NCI-H526 treated with DMSO at 0.1 percent for 48 hours (cell line): Measurements from ENCODE around the gene GPR156.
A peak's percentile ranks its signal among the peaks of the same experiment; 100 is the strongest.
"Not testable (repeated sequence)": the region's sequence is repeated elsewhere in the genome, so short reads cannot be mapped to it uniquely, and the experiment has no call there.

Source experiments
- DNase-seq: peaks from one replicate; lab custom pipeline; 2025; lab: John Stamatoyannopoulos, UW

GPR156 gene

DNA sequence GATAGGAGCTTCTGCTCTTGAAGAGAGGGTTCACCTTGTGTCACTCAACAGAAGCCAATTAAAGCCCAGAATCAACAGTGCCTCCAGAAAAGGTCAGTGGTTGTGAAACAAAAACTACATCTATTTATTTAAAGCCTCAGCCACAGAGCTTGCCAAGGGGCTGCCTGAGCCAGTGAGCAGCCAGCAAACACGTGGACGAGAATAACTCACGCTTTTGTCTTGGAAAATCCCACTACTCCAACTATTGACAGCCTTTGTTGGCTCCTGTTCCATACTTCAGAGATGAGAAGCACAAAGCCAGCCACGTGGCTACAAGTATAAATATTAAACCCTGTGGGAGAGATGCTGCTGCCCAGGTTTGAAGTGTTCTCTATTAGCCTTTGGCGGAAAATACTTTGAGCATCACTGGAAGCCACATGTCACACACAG lies 10.3 kb downstream of the GPR156 start:
- no peak for DNase-seq

DNA sequence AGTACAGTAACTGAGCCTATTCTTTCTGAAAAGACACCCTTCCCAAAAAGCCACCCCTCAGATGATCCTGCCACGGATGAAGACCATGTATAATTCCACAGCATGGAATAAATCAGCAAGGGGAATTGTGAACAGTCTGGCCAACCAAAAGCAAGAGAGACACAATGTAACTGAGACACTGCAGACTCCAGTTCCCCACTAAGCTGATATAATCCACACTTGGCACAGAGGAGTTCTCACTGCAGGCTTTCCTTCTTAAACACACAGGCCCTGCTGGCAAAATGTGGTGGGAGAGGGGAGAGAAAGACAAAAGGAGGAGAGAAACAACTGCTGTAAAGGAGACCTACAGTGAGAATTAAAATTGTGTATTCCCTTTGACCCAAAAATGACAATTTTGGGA lies 12.7 kb downstream of the GPR156 start:
- no peak for DNase-seq

DNA sequence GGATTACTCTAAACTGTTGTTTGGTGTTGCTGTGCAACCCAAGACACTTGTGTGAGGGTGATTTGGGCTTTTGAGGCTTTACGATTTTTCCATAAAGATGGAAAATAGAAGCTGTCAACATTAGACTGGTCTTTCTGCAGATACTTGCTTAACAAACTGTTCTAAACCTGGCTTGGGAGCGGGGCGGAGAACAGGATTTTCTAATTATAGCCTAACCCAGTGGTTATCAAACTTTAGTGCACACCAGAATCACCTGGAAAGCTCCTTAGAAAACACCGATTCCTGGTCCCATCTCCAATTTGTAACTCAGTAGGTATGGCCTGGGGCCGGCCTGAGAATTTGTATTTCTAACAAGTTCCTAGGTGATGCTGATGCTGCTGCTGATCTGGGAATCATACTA lies 19.0 kb downstream of the GPR156 start:
- no peak for DNase-seq

DNA sequence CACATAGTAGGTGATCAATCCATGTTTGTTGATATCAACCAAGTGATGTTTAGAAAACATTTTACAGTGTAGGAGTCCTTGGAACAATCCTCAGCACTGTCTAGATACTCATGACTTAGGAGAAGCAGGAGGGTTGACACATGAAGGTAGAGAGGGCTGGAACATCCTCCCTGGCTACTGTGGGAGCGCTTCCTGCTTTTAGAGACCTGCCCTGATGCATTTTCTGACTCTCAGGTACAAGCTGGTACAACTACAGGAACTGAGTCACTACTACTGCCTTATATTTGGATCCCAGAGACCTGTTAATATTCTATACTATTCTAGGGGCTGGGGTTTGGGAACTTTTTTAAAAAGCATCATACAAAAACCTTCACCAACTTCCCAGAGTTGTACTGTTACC lies 20.1 kb downstream of the GPR156 start:
- no peak for DNase-seq

DNA sequence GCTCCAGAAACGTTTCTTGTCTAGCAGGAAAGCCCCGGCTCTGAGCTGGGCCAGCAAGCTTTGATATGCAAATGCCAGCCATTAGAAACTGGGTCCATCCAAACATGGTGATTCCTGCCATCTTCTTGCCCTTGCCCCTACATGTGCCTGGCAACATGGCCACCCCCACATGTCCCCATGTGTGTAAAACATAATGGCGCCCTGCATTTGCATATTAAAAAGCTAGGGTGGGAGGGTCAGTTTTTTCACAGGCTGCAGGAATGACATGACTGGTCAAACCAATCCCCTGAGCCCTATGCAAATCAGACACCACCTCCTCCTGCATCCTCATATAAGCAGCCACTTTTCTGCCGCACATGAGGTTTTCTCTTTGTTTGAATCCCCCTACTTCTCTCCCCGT lies 21.2 kb downstream of the GPR156 start:
- DNase-seq = no peak

DNA sequence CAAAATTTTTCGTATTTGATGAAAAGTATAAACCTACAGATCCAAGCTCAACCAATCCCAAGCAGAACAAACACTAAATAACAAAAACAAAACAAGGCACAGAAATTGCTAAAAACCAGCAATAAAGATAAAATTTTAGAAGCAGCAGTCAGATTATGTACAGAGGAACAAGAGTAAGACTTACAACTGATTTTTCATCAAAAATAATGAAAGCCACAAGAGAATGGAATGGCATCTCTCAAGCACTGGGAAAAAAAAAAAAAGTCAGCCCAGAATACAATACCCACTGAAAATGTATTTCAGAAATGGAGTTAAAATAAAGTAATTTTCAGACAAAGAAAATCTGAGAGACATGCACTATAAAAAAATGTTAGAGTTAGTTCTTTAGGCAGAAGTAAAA lies 27.0 kb downstream of the GPR156 start:
- no peak for DNase-seq

DNA sequence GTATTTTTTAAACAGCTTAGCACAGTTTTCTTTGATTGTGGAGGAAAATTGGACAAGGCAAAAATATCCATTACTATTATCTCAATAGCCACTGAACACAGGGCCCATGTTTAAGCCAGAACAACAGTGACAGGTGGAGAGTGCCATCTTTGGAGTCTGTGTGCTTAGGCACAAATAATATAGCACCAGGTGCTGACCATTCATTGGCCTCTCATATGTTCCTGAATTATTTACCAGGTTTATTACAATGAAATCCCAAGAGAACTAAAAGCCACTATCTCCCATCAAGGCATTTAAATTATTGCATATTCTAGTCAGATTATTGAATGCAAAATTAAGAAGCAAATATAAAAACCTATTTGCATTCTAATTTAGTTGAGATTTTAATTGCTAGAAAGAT lies 39.6 kb downstream of the GPR156 start:
- DNase-seq = no peak

DNA sequence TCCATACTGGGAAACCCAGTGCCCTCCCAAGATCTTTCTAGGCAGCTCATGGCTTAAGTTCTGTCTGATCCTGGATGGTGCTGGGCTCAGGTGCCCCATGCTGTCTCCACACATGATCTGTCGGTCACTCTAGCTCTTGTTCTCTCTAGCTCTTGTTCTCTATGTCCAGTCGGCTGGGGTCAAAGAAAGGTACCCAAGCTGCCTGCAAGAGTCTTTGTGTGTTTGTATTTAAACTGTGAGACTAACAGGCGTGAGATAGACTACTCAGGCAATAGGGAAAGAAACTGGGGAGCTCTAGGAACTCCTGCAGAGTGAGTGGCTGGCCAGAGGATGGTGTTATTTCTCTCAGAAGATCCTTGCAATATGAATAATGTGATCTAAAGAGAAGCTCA lies 40.2 kb downstream of the GPR156 start:
- DNase-seq = no peak

DNA sequence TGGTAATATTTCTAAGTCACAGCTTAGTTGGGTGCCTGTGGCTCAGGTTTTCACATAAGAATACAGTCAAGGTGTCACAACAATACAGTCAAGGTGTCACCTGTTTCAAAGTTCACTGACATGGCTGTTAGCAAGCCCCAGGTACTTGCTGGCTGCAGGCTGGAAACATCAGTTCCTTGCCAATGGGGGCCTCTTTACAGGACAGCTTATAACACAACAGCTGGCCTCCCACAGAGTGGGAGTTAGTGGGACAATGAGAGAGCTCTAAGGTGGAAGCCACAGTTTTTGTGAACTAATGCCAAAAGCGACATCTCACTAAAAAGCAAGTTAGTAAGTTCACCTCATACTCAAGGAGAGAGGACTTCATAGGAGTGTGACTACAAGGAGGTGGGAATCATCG lies 45.4 kb downstream of the GPR156 start:
- DNase-seq = no peak

DNA sequence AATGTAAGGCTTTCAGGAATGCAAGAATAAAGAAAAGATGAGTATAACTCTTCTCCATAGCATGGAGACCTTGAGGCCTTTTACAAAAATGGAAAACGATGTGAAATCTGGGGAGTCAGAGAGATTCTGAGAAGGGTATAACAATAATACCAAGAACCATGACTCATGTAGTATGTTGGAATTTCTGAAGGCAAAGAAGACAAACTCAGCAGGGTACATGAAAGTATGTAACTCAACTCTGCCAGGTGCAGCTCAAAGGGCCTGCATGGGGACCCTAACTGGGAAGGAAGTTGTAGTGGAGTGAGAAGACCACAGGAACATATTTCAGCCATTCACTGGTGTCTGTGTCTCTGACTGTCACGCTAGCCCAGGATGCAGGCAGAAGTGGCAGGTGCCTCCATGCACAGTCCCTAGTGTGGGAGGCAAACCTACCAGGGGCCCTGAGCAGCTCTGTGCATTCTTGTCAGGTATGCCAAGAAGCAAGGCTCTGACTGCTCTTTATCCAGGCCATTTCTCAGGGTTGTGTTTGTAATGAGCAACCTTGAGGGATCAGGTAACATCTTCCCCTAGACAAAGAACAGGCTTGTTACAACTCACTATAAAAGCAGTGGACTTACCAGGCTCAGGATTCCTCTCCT lies 57.2 kb downstream of the GPR156 start:
- DNase-seq = no peak

DNA sequence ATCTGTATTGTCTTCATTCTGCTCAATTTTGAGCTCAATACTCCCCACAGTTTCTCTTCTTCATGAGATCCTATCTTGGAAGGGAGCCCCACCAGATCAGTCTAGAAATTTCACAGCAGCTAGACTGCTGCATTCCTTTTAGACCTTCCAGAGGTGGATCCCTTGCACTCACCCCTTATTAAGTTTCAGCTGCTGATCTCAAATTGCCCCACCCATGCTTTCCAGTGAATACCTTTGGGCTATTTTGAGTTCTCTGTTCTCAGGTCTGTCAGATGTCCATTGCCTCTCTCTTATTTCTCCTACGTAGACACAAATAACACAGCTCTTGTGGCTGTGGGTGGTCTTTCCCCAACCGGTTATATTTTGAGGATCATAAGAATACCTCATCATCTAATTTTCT lies 60.8 kb downstream of the GPR156 start:
- no peak for DNase-seq

DNA sequence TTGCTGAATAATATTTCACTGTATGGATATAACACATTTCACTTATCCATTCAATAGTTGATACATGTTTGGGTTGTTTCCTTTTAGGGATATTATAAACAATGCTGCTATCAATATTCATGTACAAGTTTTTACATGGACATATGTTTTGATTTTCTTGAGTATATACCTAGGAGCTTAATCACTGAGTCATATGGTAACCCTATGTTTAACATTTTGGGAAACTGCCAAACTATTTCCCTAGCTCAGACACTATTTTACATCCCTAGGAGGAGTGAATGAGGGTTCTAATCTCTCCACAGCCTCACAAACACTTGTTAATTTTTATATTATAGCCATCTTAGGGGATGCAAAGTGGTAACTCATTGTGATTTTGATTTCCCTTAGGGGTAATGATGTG lies 66.0 kb downstream of the GPR156 start:
- DNase-seq = no peak

DNA sequence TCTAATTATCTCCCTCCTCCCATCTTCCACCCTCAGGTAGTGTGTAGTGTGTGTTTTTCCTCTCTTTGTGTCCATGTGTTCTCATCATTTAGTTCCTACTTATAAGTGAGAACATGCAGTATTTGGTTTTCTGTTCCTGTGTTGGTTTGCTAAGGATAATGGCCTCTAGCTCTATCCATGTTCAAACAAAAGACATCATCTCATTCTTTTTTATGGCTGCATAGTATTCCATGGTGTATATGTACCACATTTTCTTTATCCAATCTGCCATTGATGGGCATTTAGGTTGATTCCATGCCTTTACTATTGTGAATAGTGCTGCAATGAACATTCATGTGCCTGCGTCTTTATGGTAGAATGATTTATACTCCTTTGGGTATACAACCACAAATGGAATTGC lies 68.4 kb downstream of the GPR156 start:
- DNase-seq = not testable (repeated sequence)

DNA sequence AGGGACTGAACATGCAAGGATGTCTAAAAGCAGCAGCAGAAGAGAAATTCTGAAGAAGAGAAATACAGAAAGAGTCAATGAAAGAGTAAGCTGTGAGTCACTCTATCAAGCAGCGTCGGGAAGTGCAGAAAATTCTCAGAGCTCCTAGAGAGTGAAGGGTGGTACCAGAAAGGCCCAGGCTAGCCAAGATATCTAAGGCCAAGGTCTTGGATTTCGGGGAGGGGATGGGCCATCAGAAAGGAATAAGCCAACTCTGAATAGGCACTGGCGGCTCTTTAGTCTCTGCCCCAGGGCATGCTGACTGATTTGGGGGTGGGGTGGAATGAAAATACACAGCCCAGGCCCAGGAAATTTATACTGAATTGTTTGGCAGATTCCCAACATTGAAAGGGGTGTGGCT lies 70.8 kb downstream of the GPR156 start:
- DNase-seq = no peak

DNA sequence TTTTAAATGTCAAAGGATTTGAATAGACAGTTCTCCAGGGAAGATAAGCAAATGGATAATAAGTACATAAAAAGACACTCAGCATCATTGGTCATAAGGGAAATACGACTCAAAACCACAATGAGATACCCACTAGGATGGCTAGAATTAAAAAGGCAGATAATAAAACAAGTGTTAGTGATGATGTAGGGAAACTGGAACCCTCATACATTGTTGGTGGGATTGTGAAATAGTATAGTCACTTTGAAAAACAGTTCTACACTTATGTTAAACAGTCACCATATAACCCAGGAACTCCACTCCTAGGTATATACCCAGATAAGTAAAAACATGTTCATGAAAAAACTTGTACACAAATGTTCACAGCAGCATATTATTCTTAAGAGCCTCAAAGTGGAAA lies 72.5 kb downstream of the GPR156 start:
- DNase-seq = peak; percentile 26

DNA sequence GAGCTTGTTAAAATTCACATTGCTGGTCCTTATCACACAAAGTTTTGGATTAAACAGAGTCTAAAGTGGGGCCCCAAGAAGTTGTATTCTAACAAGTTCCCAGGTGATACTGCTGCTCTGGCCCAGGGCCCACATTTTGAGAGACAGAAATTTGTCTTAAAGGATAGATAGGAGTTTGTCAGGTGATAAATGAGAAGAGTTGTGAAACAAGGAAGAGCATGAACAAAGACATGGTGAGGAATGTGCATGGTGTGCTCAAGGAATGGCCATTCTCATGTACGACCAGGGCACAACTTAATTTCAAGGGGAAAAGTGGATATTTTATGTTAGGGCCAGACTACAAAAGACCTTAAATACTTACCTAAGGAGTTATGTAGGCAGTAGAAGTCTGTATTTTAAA lies 75.6 kb downstream of the GPR156 start:
- no peak for DNase-seq

DNA sequence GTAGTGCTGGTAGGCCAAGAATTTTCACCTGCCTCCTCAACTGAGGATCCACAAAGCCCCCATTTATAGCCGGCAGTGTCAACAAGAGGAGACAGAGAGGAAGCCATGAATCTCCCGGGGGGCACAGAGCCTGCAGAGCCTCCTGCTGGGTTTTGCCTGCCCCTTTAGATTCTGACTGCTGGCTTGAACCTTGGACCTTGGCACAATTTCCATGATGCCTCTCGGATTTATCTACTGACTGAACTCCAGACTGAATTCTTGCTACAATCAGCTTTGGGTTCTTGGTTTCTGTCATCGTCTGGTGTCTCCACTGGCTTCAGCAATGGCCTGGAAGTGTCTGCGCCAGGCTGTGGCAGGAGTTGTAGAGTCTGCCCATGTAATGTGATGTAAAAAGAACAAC lies 80.7 kb downstream of the GPR156 start:
- no peak for DNase-seq

DNA sequence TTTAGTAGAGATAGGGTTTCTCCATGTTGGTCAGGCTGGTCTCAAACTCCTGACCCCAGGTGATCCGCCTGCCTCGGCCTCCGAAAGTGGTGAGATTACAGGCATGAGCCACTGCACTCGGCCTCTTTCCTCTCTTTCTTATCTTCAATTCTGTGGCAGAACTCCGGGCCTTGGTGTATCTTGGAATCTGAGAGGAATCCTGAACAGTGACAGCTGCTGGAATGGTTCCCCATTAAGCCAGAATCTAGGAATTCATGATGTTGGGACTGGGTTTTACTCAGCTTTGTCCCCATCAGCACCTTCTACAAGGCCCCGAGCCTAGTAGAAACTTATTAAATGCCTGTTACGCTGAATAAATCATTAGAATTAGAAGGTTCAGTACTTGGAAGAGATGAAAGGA lies 81.4 kb downstream of the GPR156 start:
- DNase-seq = no peak

DNA sequence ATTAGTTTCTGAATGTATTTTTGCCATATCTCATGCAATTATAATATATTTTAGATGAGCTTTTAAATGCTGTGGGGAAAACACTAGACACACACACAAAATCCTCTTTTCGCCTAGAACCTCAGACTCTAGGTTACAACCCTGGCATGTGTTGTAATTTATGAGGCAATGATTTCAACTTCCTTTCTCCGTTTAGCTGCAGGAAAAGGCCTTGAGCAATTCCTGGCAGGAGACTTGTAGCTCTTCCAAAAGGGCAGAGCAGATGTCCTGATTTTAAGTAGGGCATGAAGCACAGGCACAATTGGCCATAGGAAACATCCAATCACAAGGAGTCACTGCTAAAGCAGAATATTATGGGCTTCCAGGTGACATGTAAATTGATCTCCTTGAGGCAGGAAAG lies 82.0 kb downstream of the GPR156 start:
- no peak for DNase-seq

DNA sequence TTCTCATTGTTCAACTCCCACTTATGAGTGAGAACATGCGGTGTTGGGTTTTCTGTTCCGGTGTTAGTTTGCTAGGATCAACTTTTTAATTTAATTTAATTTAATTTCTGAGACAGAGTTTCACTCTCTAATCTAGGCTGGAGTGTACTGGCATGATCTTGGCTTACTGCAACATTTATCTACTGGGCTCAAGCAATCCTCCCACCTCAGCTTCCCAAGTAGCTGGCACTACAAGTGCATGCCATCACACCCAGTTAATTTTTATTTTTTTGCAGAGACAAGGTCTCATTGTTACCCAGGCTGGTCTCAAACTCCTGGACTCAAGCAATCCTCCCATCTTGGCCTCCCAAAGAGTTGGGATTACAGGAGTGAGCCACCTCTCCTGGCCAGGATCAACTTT lies 82.7 kb downstream of the GPR156 start:
- no peak for DNase-seq

DNA sequence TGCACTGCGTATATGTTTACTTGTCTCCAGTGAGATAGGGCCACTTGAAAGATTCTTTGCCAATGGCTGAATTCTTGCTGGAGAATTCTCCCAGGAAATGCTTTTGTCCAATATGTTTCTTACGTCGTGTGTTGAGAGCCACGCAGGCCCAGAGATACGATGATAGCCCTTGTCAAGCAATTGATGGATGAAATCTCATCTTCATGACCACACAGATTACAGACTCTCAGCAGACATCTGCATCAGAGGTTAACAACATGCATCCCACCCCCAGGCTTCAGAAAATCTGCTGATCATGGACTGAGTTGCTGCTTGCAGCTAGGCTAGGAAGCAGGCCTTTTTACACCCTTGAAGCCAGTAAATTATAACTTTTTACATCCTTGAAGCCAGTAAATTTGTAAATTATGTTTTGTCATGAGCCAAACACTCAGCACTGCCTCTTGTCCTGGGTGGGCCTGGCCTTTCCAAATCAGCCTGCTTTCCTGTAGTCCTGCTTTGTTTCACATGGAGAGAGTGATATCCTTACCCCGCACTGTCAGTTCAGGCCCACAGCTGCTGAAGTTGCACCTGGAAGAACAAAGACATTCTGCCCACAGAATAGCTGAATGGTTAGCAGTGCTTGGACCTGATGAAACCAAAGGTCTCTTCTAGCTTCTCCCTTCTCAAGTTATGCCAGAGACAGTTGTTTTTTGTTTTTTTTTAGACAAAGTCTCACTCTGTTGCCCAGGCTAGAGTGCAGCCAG lies 84.4 kb downstream of the GPR156 start:
- DNase-seq = no peak

DNA sequence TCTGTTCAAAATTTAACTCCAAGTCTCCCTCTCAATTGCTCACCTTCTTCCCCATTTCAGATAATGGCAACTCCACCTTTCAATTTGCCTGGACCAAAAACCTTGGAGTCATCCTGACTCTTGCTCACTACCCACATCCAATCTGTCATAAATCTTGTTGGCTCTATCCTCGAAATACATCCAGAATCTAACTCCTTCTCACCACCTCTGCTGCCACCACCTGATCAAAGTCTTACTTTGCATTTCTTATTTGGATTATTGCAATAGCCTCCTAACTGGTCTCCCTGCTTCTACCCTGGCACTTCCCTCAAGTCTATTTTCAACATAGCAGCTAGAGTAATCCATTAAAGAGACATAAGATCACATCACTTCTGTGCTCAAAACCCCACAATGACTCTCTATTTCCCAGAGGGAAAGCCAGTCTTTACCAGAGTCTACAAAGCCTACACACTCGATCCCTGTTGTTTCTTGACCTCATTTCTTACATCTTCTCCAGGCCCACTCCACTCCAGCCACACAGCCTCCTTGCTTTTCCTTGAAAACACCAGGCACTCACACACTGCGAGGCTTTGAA lies 86.6 kb downstream of the GPR156 start:
- no peak for DNase-seq

DNA sequence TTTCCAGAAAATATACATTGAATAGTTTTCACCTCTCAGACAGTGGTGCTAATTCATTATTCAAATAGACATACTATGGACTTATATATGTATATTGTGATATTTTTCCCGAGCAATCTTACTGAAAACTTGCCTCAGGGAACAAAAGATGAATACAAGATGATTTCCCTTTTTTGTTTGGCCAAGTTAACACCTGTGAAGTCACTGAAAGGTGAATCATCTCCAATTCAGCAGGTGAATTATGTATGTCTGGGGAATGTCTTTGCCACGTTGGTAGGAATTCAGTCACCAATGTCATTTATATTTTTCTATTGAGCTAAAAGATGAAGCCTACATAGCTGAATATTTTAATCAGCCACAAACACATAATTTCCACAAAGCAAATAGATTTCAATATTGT lies 88.2 kb downstream of the GPR156 start:
- DNase-seq = no peak

DNA sequence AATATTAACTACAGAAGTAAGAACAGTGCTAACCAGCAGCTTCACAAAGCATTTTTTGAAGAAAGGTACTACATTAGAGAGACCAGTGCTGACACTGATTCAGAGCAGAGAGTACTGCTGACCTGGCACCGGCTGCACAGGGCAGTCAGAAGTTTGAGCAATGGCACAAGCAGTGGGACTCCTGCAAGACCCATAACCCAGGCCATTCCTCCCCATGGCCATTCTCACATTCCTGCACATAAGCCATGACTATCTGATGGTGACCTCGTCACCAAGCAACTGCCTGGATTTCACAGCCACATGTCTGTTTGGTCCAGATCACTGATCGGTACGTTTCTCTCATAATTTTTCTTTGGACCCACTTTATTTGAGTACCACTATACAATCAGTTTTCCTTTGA lies 88.7 kb downstream of the GPR156 start:
- no peak for DNase-seq
